ENCODE measurements around the gene KCND1.

KCND1 gene

DNA sequence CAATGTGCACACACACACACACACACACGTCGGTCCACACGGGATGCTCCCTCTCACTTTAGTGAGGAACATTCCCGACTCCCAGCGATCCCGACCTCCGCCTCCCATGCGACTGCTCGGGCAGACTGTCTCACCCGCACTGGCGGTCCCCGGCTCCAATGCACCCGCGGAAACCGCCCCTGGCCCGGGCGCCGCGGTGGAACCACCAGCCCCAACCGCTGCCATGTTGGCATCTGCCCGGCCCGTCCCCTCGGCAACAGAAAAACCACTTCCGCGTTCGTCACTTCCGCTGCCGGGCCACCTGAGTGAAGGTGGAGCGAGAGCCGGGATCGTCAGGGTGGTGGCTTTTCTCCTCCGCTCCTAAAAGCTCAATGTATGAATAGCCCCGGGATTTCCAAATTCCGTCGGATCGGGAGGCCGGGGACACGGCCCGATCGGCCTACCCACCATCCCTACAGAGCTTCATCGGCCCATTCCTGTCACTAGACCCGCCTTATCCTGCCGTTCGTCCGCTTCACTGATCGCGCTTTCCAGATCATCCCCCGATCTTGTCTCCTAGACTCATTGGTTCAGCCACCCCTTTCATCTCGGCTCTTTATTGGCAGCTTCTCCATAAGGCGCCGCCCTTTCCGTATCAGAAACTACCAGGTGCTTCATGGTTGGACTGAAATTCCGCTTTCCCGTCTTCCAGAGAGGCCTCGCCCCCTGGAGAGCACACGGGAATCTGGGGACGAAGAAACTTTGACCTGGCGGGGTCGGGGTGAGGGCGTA is 60.0 kb downstream of the KCND1 start, which contains the start of gene SLC35A2:
Gene SLC35A2, minus strand, starts transcription at position 235 of the 771 bp plus-strand sequence. Its CDS starts 10 bp downstream, at position 225.
- peak; percentile 85 for DNase-seq (ENCODE audit: low spot score)

All from D341Med (cell line).